Colonic mucosa (tissue), 4 donors: ENCODE results near the gene PIERCE2. TPM values are rescaled to one million over a fixed set of nuclear protein-coding genes. Genes with fewer than 3 reads are reported as not detected.

Experiments
- DNase-seq: peaks from one replicate; pipeline ENCODE4 v3.0.0-alpha.2; 2020
- H3K27ac ChIP-seq: fragments of 200-600 bp; one replicate; pipeline ENCODE4 v1.8.0; 2021
- H3K27me3 ChIP-seq: fragments of 200-600 bp; one replicate; pipeline ENCODE4 v1.8.0; 2021
- H3K36me3 ChIP-seq: fragments of 200-600 bp; one replicate; pipeline ENCODE4 v1.8.0; 2021
- H3K4me1 ChIP-seq: fragments of 200-600 bp; one replicate; pipeline ENCODE4 v1.8.0; 2021; ENCODE audit warnings: mild to moderate bottlenecking
- H3K4me3 ChIP-seq: fragments of 200-600 bp; one replicate; pipeline ENCODE4 v1.8.0; 2021
- H3K9ac ChIP-seq, 2 donors: one replicate each; pipeline ENCODE4 v1.7.0; 2013; ENCODE audit warnings: control low read depth in 2 of 2, low read depth in 2 of 2, low read length in 2 of 2
- H3K9me3 ChIP-seq: fragments of 200-600 bp; one replicate; pipeline ENCODE4 v1.8.0; 2021
- CTCF ChIP-seq: fragments of 200-600 bp; IDR thresholded peaks from one replicate; pipeline ENCODE4 v1.8.0; 2022; ENCODE audit warnings: antibody characterized with exemption, mild to moderate bottlenecking
- intact Hi-C: fragments of 100-400 bp; cut with DNase I; formaldehyde crosslinking; loops from one replicate; pipeline ENCODE4 v1.14.1; 2022
- total RNA-seq, 2 donors: library from RNA; stranded (reverse); fragmentation: NEBNext Ultra II Directional in 1 of 2; extraction: Animal tissue kit (Norgen Biotek cat#: 25700) in 1 of 2; gene quantifications; one replicate each; pipeline ENCODE4 v1.2.1, GENCODE V29; 2021
- donor health status: healthy.
- donor health status: DM: no; HTN: no; CAD: no.
- donor health status: DM: no; HTN: no; CAD: no.

Gene PIERCE2
- 10 to 100 TPM in 1 of 2 donors, 1 to 10 TPM in 1; 5.8 to 11.4 TPM for total RNA-seq

GRCh38 chr15:55408012-55408928 lies at the start of gene PIERCE2, which contains the start of gene CCPG1:
TSS of gene PIERCE2 (plus strand) at chr15:55408495. CDS start at chr15:55408769, 274 bp downstream.
TSS of gene CCPG1 (minus strand) at chr15:55408359. CDS start at chr15:55389424, 18,935 bp downstream.
- H3K4me3 ChIP-seq, result peak within 1 kb of the TSS; percentile 75
- no peaks in the 10 kb centered on the region for H3K36me3 ChIP-seq
- H3K4me1 ChIP-seq, result peaks cover 2% of the 10 kb centered on the region
- peak; percentile 92 for DNase-seq
- H3K27me3 ChIP-seq, result no peaks in the 10 kb centered on the region
- H3K27ac ChIP-seq, result peak within 1 kb of the TSS; percentile 92
- H3K9me3 ChIP-seq, result no peaks in the 10 kb centered on the region
- H3K9ac ChIP-seq, result peak within 1 kb of the TSS; percentile 90 to 94
- intact Hi-C loops, result no loop called here
- peak; percentile 81 for TF ChIP-seq CTCF

GRCh38 chr15:55360256-55360655 lies 48.0 kb upstream of the PIERCE2 start:
- no peaks in the 10 kb centered on the region for H3K9me3 ChIP-seq
- H3K4me1 ChIP-seq, result no peaks in the 10 kb centered on the region
- DNase-seq, result no peak
- no peak for TF ChIP-seq CTCF
- H3K4me3 ChIP-seq, result no peak overlapping the region
- H3K27ac ChIP-seq, result no peak overlapping the region
- H3K9ac ChIP-seq, result no peak overlapping the region
- no peaks in the 10 kb centered on the region for H3K27me3 ChIP-seq
- H3K36me3 ChIP-seq, result no peaks in the 10 kb centered on the region
- intact Hi-C loops, result no loop called here

- H3K27ac ChIP-seq, result no peak overlapping the region
- TF ChIP-seq CTCF, result no peak
- DNase-seq, result no peak
- no peaks in the 10 kb centered on the region for H3K36me3 ChIP-seq
- H3K27me3 ChIP-seq, result no peaks in the 10 kb centered on the region
- no peaks in the 10 kb centered on the region for H3K9me3 ChIP-seq
- intact Hi-C loops, result no loop called here
- H3K4me1 ChIP-seq, result no peaks in the 10 kb centered on the region
- H3K4me3 ChIP-seq, result no peak overlapping the region
- no peak overlapping the region for H3K9ac ChIP-seq
These were observed 47.2 kb upstream of the PIERCE2 start for GRCh38 chr15:55361048-55361447.

- Histone ChIP-seq H3K27ac (no peak overlapping the region), H3K9me3 (no peaks in the 10 kb centered on the region), H3K36me3 (no peaks in the 10 kb centered on the region), H3K4me3 (no peak overlapping the region), H3K27me3 (no peaks in the 10 kb centered on the region), H3K9ac (no peak overlapping the region), H3K4me1 (no peaks in the 10 kb centered on the region)
- DNase-seq, result no peak
- intact Hi-C loops, result no loop called here
- TF ChIP-seq CTCF, result no peak
These were observed 45.7 kb upstream of the PIERCE2 start for GRCh38 chr15:55362641-55363040.

- no peak for DNase-seq
- no peak overlapping the region for H3K4me3 ChIP-seq
- intact Hi-C loops, result no loop called here
- H3K27ac ChIP-seq, result no peak overlapping the region
- no peaks in the 10 kb centered on the region for H3K36me3 ChIP-seq
- no peaks in the 10 kb centered on the region for H3K4me1 ChIP-seq
- no peak for TF ChIP-seq CTCF
- no peaks in the 10 kb centered on the region for H3K27me3 ChIP-seq
- H3K9ac ChIP-seq, result no peak overlapping the region
- H3K9me3 ChIP-seq, result no peaks in the 10 kb centered on the region
These were observed 41.3 kb upstream of the PIERCE2 start for GRCh38 chr15:55366981-55367380.
